IMR-90 (cell line): ENCODE results near the gene RAB14. TPM values are rescaled to one million over a fixed set of nuclear protein-coding genes. Genes with fewer than 3 reads are reported as not detected.

Source experiments
- ATAC-seq: fragments of 200-7000 bp; cut with Tn5 transposase; 2 replicates; pipeline ENCODE4 v1.9.1; 2020; ENCODE audit warnings: low read depth, mild to moderate bottlenecking, moderate library complexity
- BruUV-seq: library from RNA; stranded (reverse); fragments of 400-500 nt; replicated peaks from 2 replicates; lab custom pipeline; 2021; lab: Mats Ljungman, UMichigan
- CTCF ChIA-PET: fragments of 300-600 bp; formaldehyde crosslinking; extraction: SDS; loops from one replicate; lab custom pipeline; 2021; ENCODE audit warnings: antibody characterized with exemption; lab: Yijun Ruan, JAX
- POLR2A ChIA-PET: fragments of 300-600 bp; sonication (Branson Sonifier 250); formaldehyde crosslinking; loops from one replicate; lab custom pipeline; 2022; ENCODE audit warnings: antibody characterized with exemption; ENCODE audit not compliant: unreplicated experiment; lab: Charles Lee
- DNase-seq: peaks from one replicate; pipeline ENCODE4 v3.0.0; 2013
- H2AFZ ChIP-seq: replicated peaks from 2 replicates; pipeline ENCODE3; 2013; ENCODE audit warnings: low read length, mild to moderate bottlenecking; ENCODE audit not compliant: poor library complexity
- H2AK5ac ChIP-seq: 2 replicates; pipeline ENCODE4 v1.6.1; 2013; ENCODE audit warnings: low read depth, low read length, inconsistent platforms
- H2AK9ac ChIP-seq: replicated peaks from 2 replicates; pipeline ENCODE3; 2013; ENCODE audit warnings: mild to moderate bottlenecking, low read depth, low read length, moderate library complexity; ENCODE audit not compliant: poor library complexity
- H2BK120ac ChIP-seq: 2 replicates; pipeline ENCODE4 v1.6.1; 2013; ENCODE audit warnings: low read depth, low read length, inconsistent platforms
- H2BK15ac ChIP-seq: 3 replicates; pipeline ENCODE4 v1.6.1; 2013; ENCODE audit warnings: low read depth, low read length, inconsistent platforms
- H2BK20ac ChIP-seq: 2 replicates; pipeline ENCODE4 v1.6.1; 2013; ENCODE audit warnings: low read depth, mild to moderate bottlenecking, inconsistent platforms, low read length, moderate library complexity
- H2BK5ac ChIP-seq: 2 replicates; pipeline ENCODE4 v1.6.1; 2013; ENCODE audit warnings: mild to moderate bottlenecking, low read depth, low read length, inconsistent platforms; ENCODE audit not compliant: poor library complexity, severe bottlenecking
- H3K14ac ChIP-seq: replicated peaks from 2 replicates; pipeline ENCODE4 v1.6.1; 2013; ENCODE audit warnings: low read depth, low read length, inconsistent platforms
- H3K18ac ChIP-seq: 2 replicates; pipeline ENCODE4 v1.6.1; 2013; ENCODE audit warnings: low read depth, low read length, control low read depth
- H3K23ac ChIP-seq: 2 replicates; pipeline ENCODE4 v1.6.1; 2013; ENCODE audit warnings: low read depth, low read length, inconsistent platforms
- H3K27ac ChIP-seq: 2 replicates; pipeline ENCODE4 v1.5.1; 2013; ENCODE audit warnings: mild to moderate bottlenecking, control low read depth, low read length; ENCODE audit not compliant: insufficient read depth
- H3K27me3 ChIP-seq: 2 replicates; pipeline ENCODE4 v1.6.1; 2013; ENCODE audit warnings: low read length; ENCODE audit not compliant: control insufficient read depth, insufficient read depth
- H3K36me3 ChIP-seq: 2 replicates; pipeline ENCODE4 v1.6.1; 2013; ENCODE audit warnings: low read length, mixed read lengths; ENCODE audit not compliant: control insufficient read depth, insufficient read depth
- H3K4ac ChIP-seq: 2 replicates; pipeline ENCODE4 v1.6.1; 2013; ENCODE audit warnings: low read depth, low read length, inconsistent platforms
- H3K4me1 ChIP-seq: 2 replicates; pipeline ENCODE4 v1.6.1; 2013; ENCODE audit warnings: low read length, mixed read lengths; ENCODE audit not compliant: control insufficient read depth, insufficient read depth
- H3K4me2 ChIP-seq: 2 replicates; pipeline ENCODE4 v1.6.1; 2013; ENCODE audit warnings: low read depth, mild to moderate bottlenecking, control low read depth, low read length, moderate library complexity
- H3K4me3 ChIP-seq: 2 replicates; pipeline ENCODE4 v1.5.1; 2013; ENCODE audit warnings: low read depth, mild to moderate bottlenecking, control low read depth, low read length, moderate library complexity; ENCODE audit not compliant: insufficient read depth
- H3K56ac ChIP-seq: 2 replicates; pipeline ENCODE4 v1.6.1; 2013; ENCODE audit warnings: low read length, inconsistent platforms; ENCODE audit not compliant: insufficient read depth; ENCODE audit errors: extremely low read depth
- H3K79me1 ChIP-seq, 2 experiments: 2 replicates each; pipeline ENCODE4 v1.6.1; 2013; ENCODE audit warnings: low read length in 2 of 2, inconsistent platforms in 1 of 2, low read depth in 1 of 2
- H3K9ac ChIP-seq: 2 replicates; pipeline ENCODE4 v1.6.1; 2013; ENCODE audit warnings: low read depth, low read length, control low read depth
- H3K9me1 ChIP-seq: 2 replicates; pipeline ENCODE4 v1.6.1; 2013; ENCODE audit warnings: low read length, inconsistent platforms; ENCODE audit not compliant: insufficient read depth
- H3K9me3 ChIP-seq: 2 replicates; pipeline ENCODE4 v1.6.1; 2013; ENCODE audit warnings: low read length; ENCODE audit not compliant: control insufficient read depth, insufficient read depth
- H4K20me1 ChIP-seq: 2 replicates; pipeline ENCODE4 v1.6.1; 2013; ENCODE audit warnings: low read length, inconsistent platforms; ENCODE audit not compliant: insufficient read depth
- H4K5ac ChIP-seq: 2 replicates; pipeline ENCODE4 v1.6.1; 2013; ENCODE audit warnings: mild to moderate bottlenecking, low read depth, low read length, control low read depth
- H4K8ac ChIP-seq, 2 experiments: 2 replicates each; pipeline ENCODE4 v1.6.1; 2013; ENCODE audit warnings: low read depth in 2 of 2, low read length in 2 of 2, control low read depth in 1 of 2, inconsistent platforms in 1 of 2
- H4K91ac ChIP-seq: 2 replicates; pipeline ENCODE4 v1.6.1; 2013; ENCODE audit warnings: low read depth, low read length, inconsistent platforms; ENCODE audit not compliant: insufficient read depth
- NFE2L2 ChIP-seq: fragments of 150-350 bp; IDR thresholded peaks from 2 replicates; pipeline ENCODE4 v1.6.1; 2016; ENCODE audit warnings: low read depth, mild to moderate bottlenecking, low read length
- POLR2A ChIP-seq: IDR thresholded peaks from 2 replicates; pipeline ENCODE4 v1.6.1; 2012; ENCODE audit warnings: mild to moderate bottlenecking, low read depth, low read length
- RAD21 ChIP-seq: IDR thresholded peaks from 2 replicates; pipeline ENCODE4 v1.6.1; 2012; ENCODE audit warnings: low read length, improper control_type of control experiment
- WGBS, 2 experiments: methylation state at CpG; one replicate each; pipeline versions ENCODE4 v1.1.5 to v1.1.7; 2013; ENCODE audit warnings: missing lambda C conversion rate in 2 of 2; ENCODE audit not compliant: insufficient read length in 1 of 2; ENCODE audit errors: extremely low coverage in 2 of 2; 5-methylcytosine and 5-hydroxymethylcytosine counted together
- dilution Hi-C: fragments of 300-500 bp; cut with HindIII; formaldehyde crosslinking; loops from one replicate; pipeline ENCODE4 v1.14.3; 2018; ENCODE audit warnings: low sequenced_read_pairs; ENCODE audit not compliant: unreplicated experiment
- in situ Hi-C: fragments of 300-500 bp; cut with MboI; formaldehyde crosslinking; loops from 3 replicates; pipeline ENCODE4 v1.14.3; 2019; ENCODE audit warnings: low sequenced_read_pairs, inconsistent platforms, mixed read lengths
- intact Hi-C: fragments of 100-400 bp; cut with micrococcal nuclease; formaldehyde crosslinking; loops from 2 replicates; pipeline ENCODE4 v1.10.0; 2022
- polyA plus RNA-seq, 3 experiments: library from polyadenylated mRNA; depleted of rRNA; stranded (reverse); fragments of >200 nt; gene quantifications; 2 replicates each; pipeline ENCODE4 v1.2.3, GENCODE V29; 2012; ENCODE audit warnings: low replicate concordance in 1 of 3
- total RNA-seq: library from RNA; depleted of rRNA; stranded (reverse); fragments of >200 nt; gene quantifications from 2 replicates; pipeline ENCODE4 v1.2.3, GENCODE V29; 2012
- TF ChIP-seq, protein P1 (sequence below): fragments of 150-350 bp; IDR thresholded peaks from 2 replicates; pipeline ENCODE4 v1.6.1; 2016; ENCODE audit warnings: low read depth, mild to moderate bottlenecking, low read length, moderate library complexity, borderline replicate concordance

Gene RAB14
- total and polyA plus RNA-seq, 2 of the 4 experiments (the other 2 are of a cell fraction): 20.1 to 29.3 TPM

DNA sequence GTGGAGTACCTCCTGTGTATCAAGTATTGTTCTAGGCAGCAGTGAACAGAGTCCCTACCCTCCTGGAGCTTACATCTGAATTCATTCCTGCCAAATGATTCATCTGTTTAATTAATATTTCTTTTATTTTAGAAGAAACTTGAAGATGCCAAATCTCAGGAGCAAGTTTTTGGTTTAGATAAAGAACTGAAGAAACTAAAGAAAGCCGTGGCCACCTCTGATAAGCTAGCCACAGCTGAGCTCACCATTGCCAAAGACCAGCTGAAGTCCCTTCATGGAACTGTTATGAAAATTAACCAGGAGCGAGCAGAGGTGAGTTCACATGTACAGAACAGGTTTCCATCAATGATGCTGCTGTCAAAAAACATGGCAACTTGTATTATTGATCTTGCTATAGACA lies 57.9 kb downstream of the RAB14 start:
- H3K79me1 ChIP-seq: no peaks in the 10 kb centered on the region; a peak in 1 of 4 replicates
- H2AK5ac ChIP-seq: no peak overlapping the region
- H2BK120ac ChIP-seq: no peak overlapping the region
- no peak overlapping the region for H4K8ac ChIP-seq
- H3K9me1 ChIP-seq: 0 out of 2 replicates have a peak, but pooled peaks cover 6% of the 10 kb centered on the region
- no peaks in the 10 kb centered on the region for H3K9me3 ChIP-seq
- no peak for DNase-seq
- BruUV-seq: no TSS peak
- no peaks in the 10 kb centered on the region for H4K20me1 ChIP-seq
- H2BK5ac ChIP-seq: no peak overlapping the region
- peaks cover 28% of the 10 kb centered on the region for H3K36me3 ChIP-seq
- no peaks in the 10 kb centered on the region for H3K27me3 ChIP-seq
- dilution Hi-C loops (no loop called here), in situ Hi-C loops (no loop called here), intact Hi-C loops (no loop called here)
- H3K4me3 ChIP-seq: no peak overlapping the region
- no peak overlapping the region for H3K9ac ChIP-seq
- ChIA-PET CTCF (no interaction called here), POLR2A (no interaction called here)
- TF ChIP-seq NFE2L2 (no peak), POLR2A (no peak), RAD21 (no peak)
- TF ChIP-seq, protein P1, sequence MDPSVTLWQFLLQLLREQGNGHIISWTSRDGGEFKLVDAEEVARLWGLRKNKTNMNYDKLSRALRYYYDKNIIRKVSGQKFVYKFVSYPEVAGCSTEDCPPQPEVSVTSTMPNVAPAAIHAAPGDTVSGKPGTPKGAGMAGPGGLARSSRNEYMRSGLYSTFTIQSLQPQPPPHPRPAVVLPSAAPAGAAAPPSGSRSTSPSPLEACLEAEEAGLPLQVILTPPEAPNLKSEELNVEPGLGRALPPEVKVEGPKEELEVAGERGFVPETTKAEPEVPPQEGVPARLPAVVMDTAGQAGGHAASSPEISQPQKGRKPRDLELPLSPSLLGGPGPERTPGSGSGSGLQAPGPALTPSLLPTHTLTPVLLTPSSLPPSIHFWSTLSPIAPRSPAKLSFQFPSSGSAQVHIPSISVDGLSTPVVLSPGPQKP: no peak
- H2BK20ac ChIP-seq: no peak overlapping the region
- no peak overlapping the region for H3K4me2 ChIP-seq
- no peak overlapping the region for H2BK15ac ChIP-seq
- no peak overlapping the region for H3K4ac ChIP-seq
- H3K14ac ChIP-seq: no peak overlapping the region
- H3K18ac ChIP-seq: no peak overlapping the region
- ATAC-seq: no peak
- no peak overlapping the region for H3K56ac ChIP-seq
- H4K5ac ChIP-seq: no peak overlapping the region
- H3K27ac ChIP-seq: no peak overlapping the region
- 80% methylated on average over 1 of the region's 2 CpGs; no CpG with 5 or more reads in 1 of the 2 experiments for WGBS, 2 experiments
- H4K91ac ChIP-seq: no peak overlapping the region
- no peak overlapping the region for H2AFZ ChIP-seq
- no peaks in the 10 kb centered on the region for H3K4me1 ChIP-seq
- H2AK9ac ChIP-seq: no peak overlapping the region
- H3K23ac ChIP-seq: no peak overlapping the region
